Neural progenitor cell (in vitro differentiated cells): ENCODE data around the gene GRM8. TPM values are rescaled to one million over a fixed set of nuclear protein-coding genes. Genes with fewer than 3 reads are reported as not detected.

Experiments used
- DNase-seq: peaks from one replicate; pipeline ENCODE4 v3.0.0-alpha.2; 2016; ENCODE audit warnings: low spot score
- H2AFZ ChIP-seq: fragments of 200-600 bp; sonication (generic); replicated peaks from 2 replicates; pipeline ENCODE4 v1.6.1; 2016; ENCODE audit warnings: antibody characterized with exemption
- H3F3A ChIP-seq: fragments of 200-600 bp; sonication (generic); 2 replicates; pipeline ENCODE4 v1.6.1; 2016; ENCODE audit warnings: antibody characterized with exemption, low read depth
- H3K27ac ChIP-seq: fragments of 200-600 bp; sonication (generic); 2 replicates; pipeline ENCODE4 v1.5.1; 2016; ENCODE audit warnings: mild to moderate bottlenecking
- H3K27me3 ChIP-seq: fragments of 200-600 bp; sonication (generic); 2 replicates; pipeline ENCODE4 v1.6.1; 2016; ENCODE audit warnings: mild to moderate bottlenecking, moderate library complexity
- H3K36me3 ChIP-seq: fragments of 200-600 bp; sonication (generic); 2 replicates; pipeline ENCODE4 v1.5.1; 2016
- H3K4me1 ChIP-seq: fragments of 200-600 bp; sonication (generic); 2 replicates; pipeline ENCODE4 v1.6.1; 2016; ENCODE audit warnings: mixed run types
- H3K4me2 ChIP-seq: fragments of 200-600 bp; sonication (generic); 2 replicates; pipeline ENCODE4 v1.6.1; 2016
- H3K4me3 ChIP-seq: fragments of 200-600 bp; sonication (generic); 2 replicates; pipeline ENCODE4 v1.5.1; 2016
- H3K79me2 ChIP-seq: fragments of 200-600 bp; sonication (generic); 2 replicates; pipeline ENCODE4 v1.6.1; 2016; ENCODE audit warnings: low read depth
- H3K9ac ChIP-seq: fragments of 200-600 bp; sonication (generic); 2 replicates; pipeline ENCODE4 v1.6.1; 2016
- H3K9me3 ChIP-seq: fragments of 200-600 bp; sonication (generic); 2 replicates; pipeline ENCODE4 v1.5.1; 2016; ENCODE audit warnings: low read depth
- H4K20me1 ChIP-seq: fragments of 200-600 bp; sonication (generic); 2 replicates; pipeline ENCODE4 v1.6.1; 2016; ENCODE audit warnings: low read depth
- H3K27ac Mint-ChIP-seq: 3 replicates; pipeline ENCODE4 v1.8.0; 2021; ENCODE audit warnings: mixed read lengths
- H3K27me3 Mint-ChIP-seq: 2 replicates; pipeline ENCODE4 v1.8.0; 2022; ENCODE audit warnings: low read depth, mild to moderate bottlenecking, inconsistent platforms, moderate library complexity, mixed read lengths; ENCODE audit not compliant: insufficient read depth
- H3K36me3 Mint-ChIP-seq: 3 replicates; pipeline ENCODE4 v1.8.0; 2021; ENCODE audit warnings: mixed read lengths
- H3K4me1 Mint-ChIP-seq: 3 replicates; pipeline ENCODE4 v1.8.0; 2021; ENCODE audit warnings: mixed read lengths
- H3K4me3 Mint-ChIP-seq: 3 replicates; pipeline ENCODE4 v1.8.0; 2021; ENCODE audit warnings: mild to moderate bottlenecking, moderate library complexity, mixed read lengths
- H3K9me3 Mint-ChIP-seq: 3 replicates; pipeline ENCODE4 v1.8.0; 2020; ENCODE audit warnings: mixed read lengths
- CTCF ChIP-seq: fragments of 200-600 bp; sonication (generic); IDR thresholded peaks from 2 replicates; pipeline ENCODE4 v1.5.1; 2017; ENCODE audit warnings: antibody characterized with exemption, mild to moderate bottlenecking
- EZH2 ChIP-seq: fragments of 200-600 bp; sonication (generic); IDR thresholded peaks from 2 replicates; pipeline ENCODE4 v1.6.1; 2017; ENCODE audit warnings: antibody characterized with exemption, mild to moderate bottlenecking, moderate library complexity
- EZH2phosphoT487 ChIP-seq: fragments of 200-600 bp; sonication (generic); IDR thresholded peaks from 2 replicates; pipeline ENCODE4 v1.6.1; 2017; ENCODE audit warnings: antibody characterized with exemption
- total RNA-seq: library from RNA; depleted of rRNA; stranded (reverse); fragments of >200 nt; gene quantifications from 2 replicates; pipeline ENCODE4 v1.2.3, GENCODE V29; 2015; ENCODE audit warnings: low replicate concordance

GRM8 gene
- total RNA-seq, 1 donor from 2014 or later: 0.62 TPM

GRCh38 chr7:126978865-126979264 is 273.9 kb downstream of the GRM8 start:
- Histone ChIP-seq H3K79me2 (no peaks in the 10 kb centered on the region), H3K4me1 (peaks cover 9% of the 10 kb centered on the region), H3K4me3 (no peak overlapping the region), H3K9ac (no peak overlapping the region), H3K9me3 (no peaks in the 10 kb centered on the region), H3K27me3 (no peaks in the 10 kb centered on the region), H3K4me2 (no peak overlapping the region), H3K27ac (no peak overlapping the region), H3F3A (no peaks in the 10 kb centered on the region), H3K36me3 (no peaks in the 10 kb centered on the region), H4K20me1 (no peaks in the 10 kb centered on the region), H2AFZ (no peak overlapping the region)
- peaks cover 2% of the 10 kb centered on the region for H3K27me3 Mint-ChIP-seq
- TF ChIP-seq EZH2phosphoT487 (no peak), CTCF (no peak), EZH2 (no peak)
- no peak overlapping the region for H3K27ac Mint-ChIP-seq
- H3K9me3 Mint-ChIP-seq: no peaks in the 10 kb centered on the region
- no peaks in the 10 kb centered on the region for H3K4me1 Mint-ChIP-seq
- H3K36me3 Mint-ChIP-seq: no peaks in the 10 kb centered on the region
- no peak for DNase-seq
- H3K4me3 Mint-ChIP-seq: no peak overlapping the region

- no peak overlapping the region for H3K4me3 ChIP-seq
- no peaks in the 10 kb centered on the region for H3K27me3 Mint-ChIP-seq
- no peak overlapping the region for H2AFZ ChIP-seq
- H3K4me1 ChIP-seq: peaks cover 31% of the 10 kb centered on the region
- TF ChIP-seq CTCF: no peak
- no peak for TF ChIP-seq EZH2
- TF ChIP-seq EZH2phosphoT487: no peak
- H3K27me3 ChIP-seq: no peaks in the 10 kb centered on the region
- H3K36me3 Mint-ChIP-seq: no peaks in the 10 kb centered on the region
- peaks cover 4% of the 10 kb centered on the region for H3K4me1 Mint-ChIP-seq
- peak overlapping the region; percentile 40 for H3K4me2 ChIP-seq
- DNase-seq: no peak
- H3K27ac Mint-ChIP-seq: no peak overlapping the region
- H3K4me3 Mint-ChIP-seq: no peak overlapping the region
- H3K9me3 ChIP-seq: no peaks in the 10 kb centered on the region
- no peaks in the 10 kb centered on the region for H3F3A ChIP-seq
- no peaks in the 10 kb centered on the region for H3K79me2 ChIP-seq
- H3K36me3 ChIP-seq: no peaks in the 10 kb centered on the region
- no peak overlapping the region for H3K9ac ChIP-seq
- no peaks in the 10 kb centered on the region for H4K20me1 ChIP-seq
- H3K27ac ChIP-seq: no peak overlapping the region
- H3K9me3 Mint-ChIP-seq: no peaks in the 10 kb centered on the region
Observed at GRCh38 chr7:126973066-126973465, 279.7 kb downstream of the GRM8 start.

GRCh38 chr7:126972571-126972970 is 280.2 kb downstream of the GRM8 start:
- Mint-ChIP-seq H3K4me3 (no peak overlapping the region), H3K27ac (no peak overlapping the region), H3K9me3 (no peaks in the 10 kb centered on the region), H3K36me3 (no peaks in the 10 kb centered on the region), H3K4me1 (peaks cover 4% of the 10 kb centered on the region), H3K27me3 (no peaks in the 10 kb centered on the region)
- no peak overlapping the region for H3K27ac ChIP-seq
- H3K9me3 ChIP-seq: no peaks in the 10 kb centered on the region
- peak; percentile 62 for DNase-seq
- H3K9ac ChIP-seq: no peak overlapping the region
- no peak overlapping the region for H2AFZ ChIP-seq
- no peaks in the 10 kb centered on the region for H4K20me1 ChIP-seq
- H3K4me3 ChIP-seq: no peak overlapping the region
- H3K36me3 ChIP-seq: no peaks in the 10 kb centered on the region
- peak overlapping the region; percentile 40 for H3K4me2 ChIP-seq
- H3K4me1 ChIP-seq: peaks cover 29% of the 10 kb centered on the region
- H3F3A ChIP-seq: no peaks in the 10 kb centered on the region
- no peaks in the 10 kb centered on the region for H3K27me3 ChIP-seq
- TF ChIP-seq EZH2phosphoT487 (peak; percentile 77), EZH2 (no peak)
- no peaks in the 10 kb centered on the region for H3K79me2 ChIP-seq

DNA sequence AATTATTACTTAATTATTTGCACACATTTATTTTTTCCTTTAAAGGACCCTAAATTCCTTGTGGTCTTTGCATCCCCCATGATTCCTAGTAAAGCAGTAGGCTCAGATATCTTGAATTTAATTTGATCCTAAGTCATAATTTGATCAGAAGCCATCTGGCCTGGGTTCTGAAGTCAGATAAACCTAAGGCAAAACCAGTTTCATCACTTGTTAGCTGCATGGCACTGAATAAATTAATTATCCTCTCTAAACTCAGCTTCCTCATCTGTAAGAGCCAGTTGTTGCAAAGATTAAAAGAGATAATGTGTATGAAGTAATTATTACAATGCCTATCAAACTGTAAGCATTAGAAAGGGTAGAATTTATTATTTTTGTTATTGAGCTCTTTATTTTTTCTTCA is 293.1 kb downstream of the GRM8 start:
- Histone ChIP-seq H3K4me2 (no peak overlapping the region), H3K4me3 (no peak overlapping the region), H3F3A (no peaks in the 10 kb centered on the region), H3K4me1 (no peaks in the 10 kb centered on the region), H3K9ac (no peak overlapping the region), H3K36me3 (no peaks in the 10 kb centered on the region), H2AFZ (no peak overlapping the region), H3K27ac (no peak overlapping the region), H4K20me1 (no peaks in the 10 kb centered on the region), H3K79me2 (no peaks in the 10 kb centered on the region), H3K9me3 (no peaks in the 10 kb centered on the region), H3K27me3 (no peaks in the 10 kb centered on the region)
- no peak for TF ChIP-seq EZH2phosphoT487
- no peak for TF ChIP-seq CTCF
- TF ChIP-seq EZH2: no peak
- H3K9me3 Mint-ChIP-seq: no peaks in the 10 kb centered on the region
- no peaks in the 10 kb centered on the region for H3K4me1 Mint-ChIP-seq
- DNase-seq: no peak
- H3K4me3 Mint-ChIP-seq: no peak overlapping the region
- H3K36me3 Mint-ChIP-seq: no peaks in the 10 kb centered on the region
- H3K27me3 Mint-ChIP-seq: no peaks in the 10 kb centered on the region
- H3K27ac Mint-ChIP-seq: no peak overlapping the region
